GM18505 (cell line): ENCODE results near the gene NDUFS6.

Experiments
- ATAC-seq: cut with Tn5 transposase; IDR thresholded peaks from one replicate; pipeline ENCODE4 v1.9.1; 2021; ENCODE audit not compliant: unreplicated experiment
- POLR2A ChIP-seq: IDR thresholded peaks from 4 replicates; pipeline ENCODE4 v1.6.1; 2011; ENCODE audit warnings: borderline replicate concordance; ENCODE audit not compliant: insufficient read depth, insufficient read length; ENCODE audit errors: extremely low read depth

The NDUFS6 gene

DNA sequence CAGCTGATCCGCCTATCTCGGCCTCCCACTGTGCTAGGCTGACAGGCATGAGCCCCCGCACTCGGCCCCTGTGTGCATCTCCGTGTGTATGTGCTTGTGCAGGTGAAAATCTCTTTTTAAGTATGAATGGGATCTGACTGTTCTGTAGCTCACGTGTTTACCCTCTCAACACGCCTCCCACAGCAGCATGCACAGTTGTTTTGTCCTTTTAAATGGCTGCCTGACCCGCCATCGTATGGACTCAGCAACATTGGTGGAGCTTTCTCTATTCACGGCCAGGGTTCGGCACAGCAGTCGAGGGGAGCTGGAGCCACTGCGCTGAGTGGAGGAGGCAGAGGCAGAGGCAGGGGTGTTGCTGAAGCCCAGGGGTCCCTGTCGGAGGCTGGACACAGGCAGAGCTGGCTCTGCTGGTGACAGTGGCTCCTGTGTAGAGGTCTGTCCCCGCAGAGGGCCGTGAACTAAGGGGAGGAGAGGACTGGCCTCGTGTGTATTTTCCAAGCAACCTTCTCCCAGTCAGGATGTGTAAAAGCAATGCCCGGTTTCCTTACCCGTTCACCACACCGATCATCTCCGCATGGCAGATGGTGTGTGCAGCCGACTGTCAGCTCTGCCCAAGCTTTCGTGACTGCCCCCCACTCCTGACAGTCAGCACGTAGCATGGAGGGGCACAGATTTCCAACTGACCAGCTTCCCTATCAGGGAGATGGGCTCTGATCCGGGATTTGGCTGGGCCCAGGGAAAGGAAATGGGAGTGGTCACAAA, 38.9 kb upstream of the NDUFS6 start:
- no peak for TF ChIP-seq POLR2A

GRCh38 chr5:1762883-1763547, 38.2 kb upstream of the NDUFS6 start:
- ATAC-seq = no peak
- TF ChIP-seq POLR2A = no peak

More for the DNA sequence above, 38.9 kb upstream of the NDUFS6 start:
- ATAC-seq = no peak

GRCh38 chr5:1763548-1763911, 37.7 kb upstream of the NDUFS6 start:
- no peak for ATAC-seq
- TF ChIP-seq POLR2A = no peak

GRCh38 chr5:1763960-1764605, 37.1 kb upstream of the NDUFS6 start:
- ATAC-seq = no peak
- no peak for TF ChIP-seq POLR2A

DNA sequence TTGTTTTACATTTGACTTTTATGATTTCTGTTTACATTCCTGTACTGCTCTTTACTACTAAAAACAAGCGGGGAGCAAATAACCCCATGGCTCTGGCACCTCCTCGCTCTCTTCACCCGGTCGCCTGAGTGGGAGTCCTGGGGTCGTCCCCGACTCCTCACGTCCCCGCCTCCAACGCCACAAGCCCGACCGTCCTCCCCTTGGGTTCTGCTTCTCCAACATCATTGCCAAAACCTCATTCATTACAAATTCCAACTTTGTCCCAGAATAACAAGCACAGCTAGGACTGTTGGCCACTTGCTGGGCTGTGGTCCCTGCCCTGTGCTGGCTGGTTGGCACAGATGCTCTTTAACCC, 36.6 kb upstream of the NDUFS6 start:
- no peak for TF ChIP-seq POLR2A
- no peak for ATAC-seq

DNA sequence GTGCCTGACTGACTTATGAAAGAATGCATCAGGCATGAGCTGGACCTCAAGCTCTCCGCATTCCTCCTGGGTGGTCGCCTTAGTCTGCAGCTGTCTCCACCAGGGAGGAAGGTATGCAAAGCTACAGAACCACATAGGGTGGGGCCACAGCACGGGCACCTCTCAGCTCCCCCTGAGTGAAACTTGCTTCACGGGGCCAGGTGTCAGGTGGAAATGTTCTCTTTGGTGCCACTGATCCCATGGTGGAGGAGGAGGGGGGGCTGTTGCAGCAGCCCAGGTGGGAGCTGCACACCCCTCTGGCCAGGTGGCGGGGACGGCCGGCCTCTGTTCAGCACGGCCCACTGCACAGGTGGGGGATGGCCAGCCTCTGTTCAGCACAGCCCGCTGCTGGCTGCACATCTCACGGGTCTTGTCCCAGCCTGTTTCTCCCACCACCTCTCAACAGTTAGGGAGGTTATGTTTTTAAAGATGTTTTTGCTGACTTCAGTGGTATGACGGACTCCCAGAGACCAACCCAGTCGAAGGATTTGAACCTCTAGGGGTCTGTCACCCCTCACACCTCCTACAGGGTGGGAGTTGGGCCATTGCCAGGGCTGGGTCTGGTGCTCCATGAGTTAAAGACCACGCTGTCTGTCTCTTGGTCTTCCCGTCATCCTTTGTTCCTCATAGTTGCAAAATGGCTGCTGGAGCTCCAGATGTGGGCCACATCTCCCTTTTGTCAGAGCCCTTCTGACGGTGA, 35.9 kb upstream of the NDUFS6 start:
- no peak for TF ChIP-seq POLR2A
- ATAC-seq = no peak

GRCh38 chr5:1765880-1766235, 35.3 kb upstream of the NDUFS6 start:
- ATAC-seq = no peak
- TF ChIP-seq POLR2A = no peak

DNA sequence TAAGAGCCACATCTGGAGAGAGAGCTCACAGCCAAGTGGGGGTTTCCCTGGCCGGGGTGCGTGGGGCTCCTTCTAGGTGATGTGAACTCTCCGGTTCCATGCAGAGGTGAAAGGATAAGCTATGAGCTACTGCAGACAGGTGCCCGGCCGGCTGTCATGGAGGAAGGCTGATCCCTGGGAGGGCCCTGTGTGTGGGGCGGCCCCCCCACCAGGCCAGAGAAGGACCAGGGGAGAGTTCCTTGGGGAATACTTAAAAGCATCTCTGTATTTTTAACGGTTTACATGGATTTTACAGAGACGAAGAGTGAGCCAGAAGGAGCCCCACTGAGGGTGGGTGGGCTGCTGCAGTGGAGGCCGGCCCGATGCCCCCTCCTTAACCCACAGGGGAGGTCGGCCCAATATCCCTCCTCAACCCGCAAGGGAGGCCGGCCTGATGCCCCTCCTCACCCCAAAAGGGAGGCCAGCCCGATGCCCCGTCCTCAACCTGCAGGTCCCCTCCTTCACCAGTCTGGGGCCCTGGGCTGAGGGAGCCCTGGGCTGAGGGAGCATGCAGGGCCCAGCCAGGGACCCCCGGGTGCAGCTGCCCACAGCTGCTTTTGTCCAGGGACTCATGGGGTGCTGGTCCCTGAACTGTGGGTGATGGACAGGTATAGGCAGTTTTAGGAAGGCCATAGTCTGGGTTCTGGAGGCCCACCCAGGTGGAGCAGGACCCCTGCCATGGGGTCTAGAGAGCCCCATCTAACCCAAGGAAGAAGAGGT, 33.5 kb upstream of the NDUFS6 start:
- ATAC-seq = no peak
- no peak for TF ChIP-seq POLR2A

- ATAC-seq = no peak
- no peak for TF ChIP-seq POLR2A
These were observed 32.8 kb upstream of the NDUFS6 start for GRCh38 chr5:1768283-1769000.

GRCh38 chr5:1769017-1769640, 32.1 kb upstream of the NDUFS6 start:
- no peak for ATAC-seq
- TF ChIP-seq POLR2A = no peak

- ATAC-seq = no peak
- no peak for TF ChIP-seq POLR2A
These were observed 31.3 kb upstream of the NDUFS6 start for GRCh38 chr5:1769752-1770442.
